COLO668 (cell line): ENCODE results near the gene COX5A.
A peak's percentile ranks its signal among the peaks of the same experiment; 100 is the strongest.

Experiments
- DNase-seq: peaks from one replicate; lab custom pipeline; 2025; ENCODE audit not compliant: unreplicated experiment; lab: John Stamatoyannopoulos, UW

Gene COX5A

DNA sequence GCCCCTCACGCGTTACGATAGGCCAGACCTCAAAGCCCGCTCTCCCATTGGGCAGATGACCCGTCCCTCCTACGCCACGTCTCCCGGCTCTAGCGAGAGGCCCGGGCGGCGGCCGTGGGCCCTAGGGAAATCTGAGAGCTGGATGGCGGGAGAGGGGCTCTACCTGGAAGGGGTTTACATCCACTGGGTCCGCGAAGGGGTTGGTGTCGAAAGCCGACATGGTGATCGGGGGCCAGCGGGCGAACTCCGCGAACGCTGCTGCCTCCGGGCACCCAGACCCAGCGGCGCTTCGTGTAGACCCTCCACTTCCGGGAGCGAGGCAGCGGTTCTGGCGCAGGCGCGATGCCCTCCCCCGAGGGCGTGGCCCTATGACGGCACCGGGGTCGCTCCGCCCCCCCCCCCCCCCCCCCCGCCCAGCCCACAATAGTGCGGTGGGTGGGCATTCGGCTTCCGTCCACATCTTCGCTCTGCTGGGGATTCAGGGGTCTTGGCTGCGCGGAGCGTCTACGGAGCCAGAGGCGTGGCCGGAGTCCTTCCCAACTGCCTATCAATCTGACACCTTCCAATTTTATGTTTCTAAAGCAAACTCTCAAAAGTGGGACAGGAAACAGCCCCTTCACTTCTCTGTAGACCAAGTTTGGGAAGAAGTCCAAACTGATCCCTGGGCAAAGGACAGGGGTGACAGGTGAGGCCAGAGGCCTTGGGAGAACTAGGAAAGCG lies 64.7 kb downstream of the COX5A start, which contains the start of gene SCAMP2:
SCAMP2 (minus strand) TSS at position 330 of the 720 bp plus-strand sequence; CDS start at position 220, 110 bp downstream.
- DNase-seq, result peak; percentile 92

DNA sequence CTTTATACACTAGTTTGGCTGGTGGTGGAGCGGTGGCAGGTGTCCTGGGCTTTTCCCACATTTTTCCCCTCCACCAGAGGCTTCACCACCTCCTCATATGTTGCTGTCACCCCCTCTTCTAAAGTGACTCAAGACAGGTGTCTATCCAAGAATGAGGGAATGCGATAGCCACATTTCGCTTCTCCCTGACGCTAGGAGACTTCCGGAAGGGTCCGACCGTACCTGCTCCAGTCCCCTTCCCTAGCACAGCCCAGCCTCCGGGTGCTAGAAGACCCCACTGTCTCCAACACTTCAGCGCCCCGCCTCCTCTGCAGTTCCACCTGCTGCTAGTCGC lies 65.2 kb downstream of the COX5A start:
- DNase-seq, result no peak

DNA sequence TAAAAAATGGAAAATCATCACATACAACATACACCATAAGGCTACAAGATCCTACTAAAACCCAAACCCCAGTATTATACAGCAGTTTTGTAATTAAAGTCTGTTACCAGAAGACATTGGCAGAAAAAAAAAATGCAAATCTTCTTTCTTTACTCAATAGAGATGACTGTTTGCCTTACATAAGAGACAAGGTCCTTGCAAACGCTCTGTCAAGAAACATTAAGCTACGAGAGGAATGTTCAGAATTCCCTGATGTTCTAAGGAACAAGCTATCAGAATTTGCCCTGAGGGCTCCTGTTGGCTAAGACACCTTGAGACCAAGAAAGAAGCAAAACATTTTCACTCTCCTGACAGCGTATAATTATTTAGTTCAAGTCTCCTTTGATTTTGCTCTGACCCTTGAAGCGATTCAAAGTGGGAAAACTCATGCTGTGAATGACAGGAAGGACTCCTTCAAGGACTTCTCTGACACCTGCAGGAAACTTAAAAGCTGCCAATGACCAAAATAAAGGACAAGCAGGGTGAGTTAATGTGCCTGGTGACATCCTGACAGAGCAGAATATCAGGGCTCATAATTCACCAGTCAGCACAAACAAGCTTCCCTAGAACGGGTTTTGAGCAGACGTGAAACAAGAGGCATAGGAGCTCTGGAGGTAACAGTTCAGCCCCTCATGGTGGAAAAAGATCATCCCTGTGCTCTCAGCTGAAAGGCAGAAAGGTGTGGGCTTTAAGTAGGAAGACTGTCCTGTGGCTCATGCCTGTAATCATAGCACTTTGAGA lies 67.2 kb downstream of the COX5A start:
- DNase-seq, result no peak
